ENCODE measurements around the gene MAML1. TPM values are rescaled to one million over a fixed set of nuclear protein-coding genes. Genes with fewer than 3 reads are reported as not detected.

MAML1 gene
- total and polyA plus RNA-seq, 7 donors, result 4.6 to 16.0 (median 11.8) TPM

DNA sequence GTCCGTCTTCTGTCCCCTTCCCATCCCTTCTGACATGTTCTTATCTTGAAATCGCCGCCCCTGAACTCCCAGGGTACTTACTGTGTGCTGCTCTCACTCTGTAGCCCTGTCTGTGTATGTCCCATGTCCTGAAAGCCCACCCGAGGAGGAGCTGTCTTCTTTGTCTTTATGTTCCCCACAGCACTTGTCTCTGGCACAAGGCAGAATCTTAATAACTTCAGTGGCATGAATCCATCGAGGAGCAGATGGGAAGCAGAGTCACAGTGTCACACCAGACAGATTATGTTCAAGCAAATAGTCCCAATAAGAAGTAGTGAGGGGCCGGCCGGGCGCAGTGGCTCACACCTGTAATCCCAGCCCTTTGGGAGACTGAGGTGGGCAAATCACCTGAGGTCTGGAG is 31.4 kb downstream of the MAML1 start:
- Histone ChIP-seq H3K27ac (peak overlapping the region; percentile 14), H3K4me3 (no peak overlapping the region), H3K4me1 (peaks cover 61% of the 10 kb centered on the region), H3K9me3 (no peaks in the 10 kb centered on the region), H3K36me3 (ENCODE audit: insufficient read depth in 1 of 2, low read depth in 1 of 2) (peaks cover 0 to 37% of the 10 kb centered on the region in 2 donors), H3K27me3 (ENCODE audit: insufficient read depth in 3 of 3, low read length in 2 of 3) (no peaks in the 10 kb centered on the region)
- DNase-seq (no peak), ATAC-seq (no peak)
- intact Hi-C loops (cut with DNase I), result loop anchor here in 1 of 2 donors (5.0 kb wide), 1 partner anchor 143 kb away; the partner anchor contains the start of gene TBC1D9B
- 69 to 80% (median 72%) methylated on average over 8 of the region's 8 CpGs for WGBS, 3 donors
- TF ChIP-seq, protein P1, sequence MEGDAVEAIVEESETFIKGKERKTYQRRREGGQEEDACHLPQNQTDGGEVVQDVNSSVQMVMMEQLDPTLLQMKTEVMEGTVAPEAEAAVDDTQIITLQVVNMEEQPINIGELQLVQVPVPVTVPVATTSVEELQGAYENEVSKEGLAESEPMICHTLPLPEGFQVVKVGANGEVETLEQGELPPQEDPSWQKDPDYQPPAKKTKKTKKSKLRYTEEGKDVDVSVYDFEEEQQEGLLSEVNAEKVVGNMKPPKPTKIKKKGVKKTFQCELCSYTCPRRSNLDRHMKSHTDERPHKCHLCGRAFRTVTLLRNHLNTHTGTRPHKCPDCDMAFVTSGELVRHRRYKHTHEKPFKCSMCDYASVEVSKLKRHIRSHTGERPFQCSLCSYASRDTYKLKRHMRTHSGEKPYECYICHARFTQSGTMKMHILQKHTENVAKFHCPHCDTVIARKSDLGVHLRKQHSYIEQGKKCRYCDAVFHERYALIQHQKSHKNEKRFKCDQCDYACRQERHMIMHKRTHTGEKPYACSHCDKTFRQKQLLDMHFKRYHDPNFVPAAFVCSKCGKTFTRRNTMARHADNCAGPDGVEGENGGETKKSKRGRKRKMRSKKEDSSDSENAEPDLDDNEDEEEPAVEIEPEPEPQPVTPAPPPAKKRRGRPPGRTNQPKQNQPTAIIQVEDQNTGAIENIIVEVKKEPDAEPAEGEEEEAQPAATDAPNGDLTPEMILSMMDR (IDR thresholded peaks at IDR 0.05), result no peak

DNA sequence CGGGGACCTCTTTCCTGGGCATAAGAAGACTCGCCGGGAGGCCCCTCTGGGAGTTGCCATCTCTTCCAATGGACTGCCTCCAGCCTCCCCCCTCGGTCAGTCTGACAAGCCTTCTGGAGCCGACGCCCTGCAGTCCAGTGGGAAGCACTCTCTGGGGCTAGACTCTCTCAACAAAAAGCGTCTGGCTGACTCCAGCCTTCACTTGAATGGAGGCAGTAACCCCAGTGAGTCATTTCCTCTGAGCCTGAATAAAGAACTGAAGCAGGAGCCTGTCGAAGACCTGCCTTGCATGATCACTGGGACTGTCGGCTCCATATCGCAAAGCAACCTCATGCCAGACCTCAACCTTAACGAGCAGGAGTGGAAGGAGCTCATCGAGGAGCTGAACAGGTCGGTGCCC is 32.8 kb downstream of the MAML1 start:
- no peaks in the 10 kb centered on the region for H3K27me3 ChIP-seq (ENCODE audit: insufficient read depth in 3 of 3, low read length in 2 of 3)
- ATAC-seq (peak in 2 of 4 donors; percentile 24 to 31), DNase-seq (peak; percentile 50 to 66)
- H3K4me1 ChIP-seq, result peaks cover 49% of the 10 kb centered on the region
- H3K36me3 ChIP-seq (ENCODE audit: insufficient read depth in 1 of 2, low read depth in 1 of 2), result peaks cover 0 to 50% of the 10 kb centered on the region in 2 donors
- no peaks in the 10 kb centered on the region for H3K9me3 ChIP-seq
- H3K4me3 ChIP-seq, result no peak overlapping the region
- intact Hi-C loops (cut with DNase I), result no loop called here
- peak overlapping the region; percentile 25 for H3K27ac ChIP-seq
- 62 to 67% (median 63%) methylated on average over 13 of the region's 13 CpGs for WGBS, 3 donors
- TF ChIP-seq, protein P1 (IDR thresholded peaks at IDR 0.05), result no peak

DNA sequence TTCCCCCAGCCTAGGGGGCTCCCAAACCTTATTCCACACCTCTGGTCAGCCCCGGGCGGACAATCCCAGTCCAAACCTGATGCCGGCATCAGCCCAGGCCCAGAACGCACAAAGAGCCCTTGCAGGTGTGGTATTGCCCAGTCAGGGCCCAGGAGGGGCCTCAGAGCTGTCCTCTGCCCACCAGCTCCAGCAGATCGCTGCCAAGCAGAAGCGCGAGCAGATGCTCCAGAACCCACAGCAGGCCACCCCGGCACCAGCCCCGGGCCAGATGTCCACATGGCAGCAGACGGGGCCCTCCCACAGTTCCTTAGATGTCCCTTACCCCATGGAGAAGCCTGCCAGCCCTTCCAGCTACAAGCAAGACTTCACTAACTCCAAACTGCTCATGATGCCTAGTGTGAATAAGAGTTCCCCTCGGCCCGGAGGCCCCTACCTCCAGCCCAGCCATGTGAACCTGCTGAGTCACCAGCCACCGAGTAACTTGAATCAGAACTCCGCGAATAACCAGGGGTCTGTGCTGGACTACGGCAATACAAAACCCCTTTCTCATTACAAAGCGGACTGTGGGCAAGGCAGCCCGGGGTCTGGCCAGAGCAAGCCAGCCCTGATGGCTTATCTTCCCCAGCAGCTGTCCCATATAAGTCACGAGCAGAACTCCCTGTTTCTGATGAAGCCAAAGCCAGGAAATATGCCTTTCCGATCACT is 33.6 kb downstream of the MAML1 start:
- H3K27me3 ChIP-seq (ENCODE audit: insufficient read depth in 3 of 3, low read length in 2 of 3), result no peaks in the 10 kb centered on the region
- intact Hi-C loops (cut with DNase I), result no loop called here
- TF ChIP-seq, protein P1 (IDR thresholded peaks at IDR 0.05), result no peak
- peak in 1 of 4 donors; percentile 31 for ATAC-seq
- 78 to 89% (median 79%) methylated on average over 20 of the region's 20 CpGs for WGBS, 3 donors
- H3K9me3 ChIP-seq, result no peaks in the 10 kb centered on the region
- peaks cover 44% of the 10 kb centered on the region for H3K4me1 ChIP-seq
- peak in 1 of 2 donors; percentile 46 for DNase-seq
- H3K36me3 ChIP-seq (ENCODE audit: insufficient read depth in 1 of 2, low read depth in 1 of 2), result peaks cover 0 to 58% of the 10 kb centered on the region in 2 donors
- H3K27ac ChIP-seq, result peak overlapping the region; percentile 25
- H3K4me3 ChIP-seq, result no peak overlapping the region

DNA sequence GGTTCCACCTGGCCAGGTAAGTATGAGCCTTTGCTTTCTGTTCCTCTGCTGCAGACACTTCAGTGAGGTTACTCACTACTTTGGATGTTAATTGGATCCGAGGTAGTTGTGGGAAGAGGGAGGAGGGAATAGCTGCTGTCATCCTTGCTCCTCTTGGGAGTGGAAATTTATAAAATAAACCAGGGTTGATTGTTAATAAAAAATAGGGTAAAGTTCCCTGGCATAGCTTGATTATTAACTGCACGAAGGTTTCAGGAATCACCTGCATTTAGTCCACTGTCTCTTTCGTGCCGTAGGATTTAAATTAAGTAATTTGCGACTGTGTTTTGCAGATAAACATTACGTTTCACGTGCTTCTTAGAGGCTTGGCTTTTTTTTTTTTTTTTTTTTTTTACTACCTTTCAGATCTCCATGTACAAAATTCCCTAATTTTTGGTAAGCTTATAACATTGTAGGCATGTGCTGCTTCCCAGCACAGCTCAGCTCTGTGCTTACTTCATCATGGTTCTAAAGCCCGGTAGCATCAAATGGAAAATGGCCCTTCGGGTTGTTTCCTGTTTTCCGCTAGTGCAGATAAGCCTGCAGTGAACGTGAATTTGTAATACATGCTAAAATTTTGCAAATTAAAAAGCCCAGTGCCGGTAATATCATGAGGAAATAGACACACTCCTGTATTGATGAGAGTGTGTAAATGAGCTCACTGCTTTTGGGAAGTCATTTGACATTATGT is 34.3 kb downstream of the MAML1 start:
- H3K9me3 ChIP-seq, result no peaks in the 10 kb centered on the region
- no peaks in the 10 kb centered on the region for H3K27me3 ChIP-seq (ENCODE audit: insufficient read depth in 3 of 3, low read length in 2 of 3)
- H3K4me1 ChIP-seq, result peaks cover 37% of the 10 kb centered on the region
- H3K27ac ChIP-seq, result peak overlapping the region; percentile 25
- no peak for ATAC-seq
- WGBS, 3 donors, result 74 to 76% (median 76%) methylated on average over 12 of the region's 12 CpGs
- H3K4me3 ChIP-seq, result no peak overlapping the region
- intact Hi-C loops (cut with DNase I), result no loop called here
- DNase-seq, result no peak
- TF ChIP-seq, protein P1 (IDR thresholded peaks at IDR 0.05), result no peak
- peaks cover 0 to 65% of the 10 kb centered on the region in 2 donors for H3K36me3 ChIP-seq (ENCODE audit: insufficient read depth in 1 of 2, low read depth in 1 of 2)
